GM12878 (cell line): ENCODE measurements around the gene DLG4. TPM values are rescaled to one million over a fixed set of nuclear protein-coding genes. Genes with fewer than 3 reads are reported as not detected.

Experiments used
- ATAC-seq: fragments of 200-7000 bp; cut with Tn5 transposase; 3 replicates; pipeline ENCODE4 v1.9.1; 2020; ENCODE audit warnings: mild to moderate bottlenecking, moderate library complexity
- BruUV-seq: library from RNA; stranded (reverse); fragments of 400-500 nt; replicated peaks from 2 replicates; lab custom pipeline; 2021; lab: Mats Ljungman, UMichigan
- CTCF ChIA-PET: fragments of 300-600 bp; sonication (Branson Sonifier 250); formaldehyde crosslinking; extraction: SDS; loops from one replicate; lab custom pipeline; 2021; ENCODE audit warnings: inconsistent platforms; lab: Yijun Ruan, JAX
- POLR2A ChIA-PET: fragments of 350-600 bp; formaldehyde crosslinking; extraction: SDS; loops from one replicate; lab custom pipeline; 2021; ENCODE audit warnings: inconsistent platforms; lab: Charles Lee
- RAD21 ChIA-PET: fragments of 300-600 bp; sonication (Branson Sonifier 250); formaldehyde crosslinking; loops from one replicate; lab custom pipeline; 2023; ENCODE audit warnings: antibody characterized with exemption; ENCODE audit not compliant: unreplicated experiment; lab: Charles Lee
- SMC1A ChIA-PET: fragments of 300-600 bp; sonication (Branson Sonifier 250); formaldehyde crosslinking; loops from one replicate; lab custom pipeline; 2023; ENCODE audit not compliant: unreplicated experiment, uncharacterized antibody; lab: Charles Lee
- DNase-seq: peaks from one replicate; pipeline ENCODE4 v3.0.0-alpha.2; 2011; ENCODE audit warnings: low read depth, low spot score
- FAIRE-seq: peaks from 3 replicates; lab custom pipeline; 2011; peaks lifted over from hg19 to GRCh38; lab: Jason Lieb, UNC
- H2AFZ ChIP-seq: 2 replicates; pipeline ENCODE4 v1.6.0; 2011; ENCODE audit warnings: low read depth, low read length, control low read depth; ENCODE audit not compliant: control insufficient read depth
- H3K27ac ChIP-seq: 2 replicates; pipeline ENCODE4 v1.5.1; 2011; ENCODE audit warnings: control low read depth; ENCODE audit not compliant: control insufficient read depth, insufficient read depth
- H3K27me3 ChIP-seq, 2 experiments: replicated peaks in 1 of 2; 2 replicates each; pipeline versions ENCODE4 v1.6.0 to v1.6.1; 2011; ENCODE audit warnings: low read length in 1 of 2; ENCODE audit not compliant: control insufficient read depth in 2 of 2, insufficient read depth in 2 of 2
- H3K36me3 ChIP-seq, 2 experiments: 2 replicates each; pipeline ENCODE4 v1.5.1; 2011; ENCODE audit warnings: low read length in 1 of 2; ENCODE audit not compliant: control insufficient read depth in 2 of 2, insufficient read depth in 2 of 2
- H3K4me1 ChIP-seq: 2 replicates; pipeline ENCODE4 v1.6.1; 2011; ENCODE audit warnings: mild to moderate bottlenecking, low read length, moderate library complexity, mixed read lengths; ENCODE audit not compliant: control insufficient read depth, insufficient read depth
- H3K4me2 ChIP-seq: 2 replicates; pipeline ENCODE4 v1.6.0; 2011; ENCODE audit warnings: control low read depth; ENCODE audit not compliant: control insufficient read depth, insufficient read depth
- H3K4me3 ChIP-seq: fragments of 200-600 bp; sonication (generic); 2 replicates; pipeline ENCODE4 v1.5.1; 2016
- H3K79me2 ChIP-seq: 2 replicates; pipeline ENCODE4 v1.6.0; 2011; ENCODE audit warnings: low read length; ENCODE audit not compliant: control insufficient read depth, insufficient read depth
- H3K9ac ChIP-seq: 2 replicates; pipeline ENCODE4 v1.8.0; 2011; ENCODE audit warnings: low read length, control low read depth, mixed read lengths; ENCODE audit not compliant: control insufficient read depth, insufficient read depth
- H3K9me3 ChIP-seq: replicated peaks from 3 replicates; pipeline ENCODE4 v1.5.1; 2011; ENCODE audit warnings: mild to moderate bottlenecking, low read length; ENCODE audit not compliant: control insufficient read depth, insufficient read depth
- H4K20me1 ChIP-seq: 2 replicates; pipeline ENCODE4 v1.6.0; 2011; ENCODE audit not compliant: control insufficient read depth, insufficient read depth
- CBX5 ChIP-seq: sonication (generic); IDR thresholded peaks from 2 replicates; pipeline ENCODE4 v1.6.1; 2016; ENCODE audit warnings: low read depth, moderate library complexity, mild to moderate bottlenecking, inconsistent platforms
- CREM ChIP-seq: IDR thresholded peaks from 2 replicates; pipeline ENCODE4 v1.6.1; 2014; ENCODE audit warnings: antibody characterized with exemption, low read depth
- EGR1 ChIP-seq, 2 experiments: IDR thresholded peaks; 1 replicate in 1 of 2; 2 replicates in 1 of 2; pipeline ENCODE4 v1.6.1; 2011 to 2012; ENCODE audit warnings: low read depth in 2 of 2, low read length in 2 of 2, borderline replicate concordance in 1 of 2, mild to moderate bottlenecking in 1 of 2, moderate library complexity in 1 of 2
- EP300 ChIP-seq, 2 experiments: fragments of 150-350 bp in 1 of 2; IDR thresholded peaks; 2 replicates each; pipeline ENCODE4 v1.6.1; 2011 to 2012; ENCODE audit warnings: low read depth in 2 of 2, low read length in 2 of 2, borderline replicate concordance in 1 of 2, improper control_type of control experiment in 1 of 2, inconsistent platforms in 1 of 2; ENCODE audit not compliant: control insufficient read depth in 1 of 2
- FOS ChIP-seq: IDR thresholded peaks from 3 replicates; pipeline ENCODE4 v1.6.1; 2011; ENCODE audit warnings: borderline replicate concordance; ENCODE audit not compliant: insufficient read length; ENCODE audit errors: extremely low read depth
- GABPA ChIP-seq: IDR thresholded peaks from 2 replicates; pipeline ENCODE4 v1.6.1; 2014; ENCODE audit warnings: antibody characterized with exemption, low read depth, mild to moderate bottlenecking, inconsistent platforms
- GATAD2B ChIP-seq: fragments of 450-650 bp; conservative IDR thresholded peaks from 2 replicates; pipeline ENCODE4 v1.6.1; 2017; ENCODE audit warnings: low read depth, mild to moderate bottlenecking, moderate library complexity
- HDAC2 ChIP-seq: fragments of 200-600 bp; sonication (generic); IDR thresholded peaks from 2 replicates; pipeline ENCODE4 v1.6.1; 2017
- NR2C1 ChIP-seq: fragments of 450-650 bp; IDR thresholded peaks from 2 replicates; pipeline ENCODE4 v1.6.1; 2017; ENCODE audit warnings: antibody characterized with exemption, mild to moderate bottlenecking, moderate library complexity
- POLR2AphosphoS2 ChIP-seq: IDR thresholded peaks from 2 replicates; pipeline ENCODE4 v1.6.1; 2011; ENCODE audit warnings: low read depth, mild to moderate bottlenecking, low read length, improper control_type of control experiment, moderate library complexity
- YY1 ChIP-seq: IDR thresholded peaks from 2 replicates; pipeline ENCODE4 v1.6.1; 2011; ENCODE audit warnings: low read depth, mild to moderate bottlenecking, low read length
- WGBS: methylation state at CpG from one replicate; pipeline ENCODE4 v1.1.6; 2016; ENCODE audit warnings: low lambda C conversion rate; ENCODE audit not compliant: insufficient replicate concordance, insufficient coverage; ENCODE audit errors: missing lambda C conversion rate; 5-methylcytosine and 5-hydroxymethylcytosine counted together
- in situ Hi-C: fragments of 300-500 bp; cut with MboI; formaldehyde crosslinking; loops from 9 replicates; pipeline ENCODE4 v1.14.3; 2018; ENCODE audit warnings: mixed read lengths
- intact Hi-C: fragments of 100-400 bp; cut with micrococcal nuclease; formaldehyde crosslinking; loops from one replicate; pipeline ENCODE4 v1.14.2; 2022; ENCODE audit not compliant: unreplicated experiment
- polyA plus RNA-seq, 11 experiments: library from polyadenylated mRNA; depleted of rRNA in 4 of 11; unstranded in 6 of 11; stranded (reverse) in 5 of 11; fragments of >200 nt; fragmentation: Nextera tagmentation in 4 of 11; fragmentation: Illumina TruSeq in 1 of 11; extraction: Ambion mirVana in 4 of 11; extraction: Trizol in 1 of 11; gene quantifications; 1 replicate in 1 of 11; 2 replicates in 10 of 11; pipeline versions ENCODE4 v1.2.1 to v1.2.3, GENCODE V29; 2011 to 2016; ENCODE audit warnings: inconsistent platforms in 2 of 11, missing spikeins in 2 of 11, low read depth in 1 of 11
- total RNA-seq, 4 experiments: library from RNA; depleted of rRNA in 3 of 4; stranded (reverse); fragments of >200 nt in 3 of 4; fragmentation: Illumina TruSeq in 1 of 4; extraction: Trizol in 1 of 4; gene quantifications; 2 replicates each; pipeline versions ENCODE4 v1.2.1 to v1.2.3, GENCODE V29; 2013 to 2021
- TF ChIP-seq, protein P1 (sequence below): fragments of 150-350 bp; IDR thresholded peaks from 2 replicates; pipeline ENCODE4 v1.6.1; 2016; ENCODE audit warnings: low read depth, low read length

Gene DLG4
- total and polyA plus RNA-seq, 10 of the 15 experiments (the other 5 are each of a cell fraction or from before 2014, with no cell fraction given) = 0.07 to 4.1 (median 1.3) TPM

DNA sequence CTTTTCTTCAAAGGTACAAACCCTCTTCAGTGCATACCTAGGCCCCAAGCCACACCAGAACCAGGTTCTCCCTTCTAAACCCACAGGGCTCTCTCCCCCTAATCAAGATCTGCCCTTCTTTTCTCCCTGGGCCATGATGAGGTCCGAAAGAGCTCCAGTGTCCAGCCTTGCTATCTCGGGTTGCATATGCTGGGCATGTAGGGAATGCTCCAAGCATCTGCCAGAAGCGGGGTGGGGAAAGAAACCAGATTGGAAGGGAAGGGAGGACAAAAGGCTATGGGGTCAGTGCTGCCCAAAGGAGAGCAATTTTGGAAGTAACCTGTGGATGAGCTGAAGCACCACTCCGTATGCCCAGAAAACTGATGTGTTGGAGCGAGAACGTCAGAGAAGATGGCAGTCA is 29.6 kb upstream of the DLG4 start:
- intact Hi-C loops = no loop called here
- BruUV-seq = no TSS peak
- H3K27ac ChIP-seq = peak overlapping the region; percentile 87

DNA sequence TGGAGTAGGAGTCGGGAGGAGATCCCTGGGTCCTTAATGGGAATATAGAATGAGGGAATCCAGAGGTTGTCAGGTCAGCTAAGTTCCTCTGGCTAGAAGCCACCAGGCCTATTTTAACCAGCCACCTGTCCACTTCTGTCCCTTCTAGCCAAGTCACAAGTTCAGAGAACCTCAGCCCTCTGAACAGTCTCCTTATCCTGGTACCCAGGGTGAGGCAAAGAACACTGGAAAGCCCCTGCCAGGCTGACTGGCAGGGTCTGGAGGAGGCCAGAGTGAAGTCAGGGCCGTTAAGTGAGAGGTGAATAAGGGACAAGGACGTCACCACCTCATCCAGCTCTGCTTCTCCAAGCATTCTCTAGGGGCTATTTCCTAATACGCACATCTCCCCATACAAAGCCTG is 29.2 kb upstream of the DLG4 start:
- 64% methylated on average over 4 of the region's 4 CpGs for WGBS
- RAD21 ChIA-PET = interaction anchor here (1.2 kb wide), 2 partner anchors 8 to 634 kb away, joined by 3 to 9 read pairs; no protein-coding TSS in a partner anchor
- Histone ChIP-seq H3K27me3 (no peaks in the 10 kb centered on the region), H3K9me3 (no peaks in the 10 kb centered on the region), H2AFZ (no peak overlapping the region), H3K36me3 (peaks cover 8 to 19% of the 10 kb centered on the region in 2 experiments; a peak in 3 of 4 replicates), H4K20me1 (no peaks in the 10 kb centered on the region), H3K79me2 (peaks cover 60% of the 10 kb centered on the region), H3K4me1 (peaks cover 10% of the 10 kb centered on the region), H3K4me2 (peak overlapping the region; percentile 89), H3K27ac (peak overlapping the region; percentile 87), H3K9ac (peak overlapping the region; percentile 91), H3K4me3 (peak overlapping the region; percentile 90)
- no peak for DNase-seq
- ATAC-seq = no peak
- CTCF ChIA-PET = interaction anchor here (1.0 to 3.2 kb wide), 4 partner anchors 9 to 49 kb away, joined by 3 to 18 read pairs (median 8); partner anchors contain the start of genes ACADVL, DLG4 and PHF23
- BruUV-seq = no TSS peak
- in situ Hi-C loops = no loop called here
- intact Hi-C loops = no loop called here
- SMC1A ChIA-PET = interaction anchor here (1.2 to 3.6 kb wide), 3 partner anchors 8 to 28 kb away, joined by 5 to 26 read pairs (median 16); partner anchors contain the start of genes ACADVL, GABARAP and PHF23
- no peak for FAIRE-seq
- POLR2A ChIA-PET = interaction anchor here (1.1 to 4.4 kb wide), 5 partner anchors 9 to 81 kb away, joined by 4 to 99 read pairs (median 7); partner anchors contain the start of genes ACADVL, DLG4, DVL2 and GABARAP
- no peak for TF ChIP-seq CBX5
- TF ChIP-seq GATAD2B = no peak
- TF ChIP-seq FOS = no peak
- TF ChIP-seq NR2C1 = no peak
- TF ChIP-seq, protein P1, sequence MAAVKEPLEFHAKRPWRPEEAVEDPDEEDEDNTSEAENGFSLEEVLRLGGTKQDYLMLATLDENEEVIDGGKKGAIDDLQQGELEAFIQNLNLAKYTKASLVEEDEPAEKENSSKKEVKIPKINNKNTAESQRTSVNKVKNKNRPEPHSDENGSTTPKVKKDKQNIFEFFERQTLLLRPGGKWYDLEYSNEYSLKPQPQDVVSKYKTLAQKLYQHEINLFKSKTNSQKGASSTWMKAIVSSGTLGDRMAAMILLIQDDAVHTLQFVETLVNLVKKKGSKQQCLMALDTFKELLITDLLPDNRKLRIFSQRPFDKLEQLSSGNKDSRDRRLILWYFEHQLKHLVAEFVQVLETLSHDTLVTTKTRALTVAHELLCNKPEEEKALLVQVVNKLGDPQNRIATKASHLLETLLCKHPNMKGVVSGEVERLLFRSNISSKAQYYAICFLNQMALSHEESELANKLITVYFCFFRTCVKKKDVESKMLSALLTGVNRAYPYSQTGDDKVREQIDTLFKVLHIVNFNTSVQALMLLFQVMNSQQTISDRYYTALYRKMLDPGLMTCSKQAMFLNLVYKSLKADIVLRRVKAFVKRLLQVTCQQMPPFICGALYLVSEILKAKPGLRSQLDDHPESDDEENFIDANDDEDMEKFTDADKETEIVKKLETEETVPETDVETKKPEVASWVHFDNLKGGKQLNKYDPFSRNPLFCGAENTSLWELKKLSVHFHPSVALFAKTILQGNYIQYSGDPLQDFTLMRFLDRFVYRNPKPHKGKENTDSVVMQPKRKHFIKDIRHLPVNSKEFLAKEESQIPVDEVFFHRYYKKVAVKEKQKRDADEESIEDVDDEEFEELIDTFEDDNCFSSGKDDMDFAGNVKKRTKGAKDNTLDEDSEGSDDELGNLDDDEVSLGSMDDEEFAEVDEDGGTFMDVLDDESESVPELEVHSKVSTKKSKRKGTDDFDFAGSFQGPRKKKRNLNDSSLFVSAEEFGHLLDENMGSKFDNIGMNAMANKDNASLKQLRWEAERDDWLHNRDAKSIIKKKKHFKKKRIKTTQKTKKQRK = no peak
- no peak for TF ChIP-seq GABPA
- TF ChIP-seq EP300 (IDR thresholded peaks at IDR 0.05; ENCODE audit: borderline replicate concordance in 1 of 2, control insufficient read depth in 1 of 2, low read depth in 2 of 2, low read length in 2 of 2) = no peak
- TF ChIP-seq EGR1 (IDR thresholded peaks at IDR 0.05; ENCODE audit: borderline replicate concordance in 1 of 2, low read depth in 2 of 2, low read length in 2 of 2) = no peak
- no peak for TF ChIP-seq HDAC2

More for the DNA sequence above, 29.6 kb upstream of the DLG4 start:
- no peaks in the 10 kb centered on the region for H4K20me1 ChIP-seq
- H3K4me1 ChIP-seq = peaks cover 10% of the 10 kb centered on the region
- H3K79me2 ChIP-seq = peaks cover 60% of the 10 kb centered on the region
- peak overlapping the region; percentile 91 for H3K9ac ChIP-seq
- no peaks in the 10 kb centered on the region for H3K27me3 ChIP-seq
- 70% methylated on average over 6 of the region's 6 CpGs for WGBS
- peaks cover 5 to 16% of the 10 kb centered on the region in 2 experiments; a peak in 3 of 4 replicates for H3K36me3 ChIP-seq
- H3K9me3 ChIP-seq = no peaks in the 10 kb centered on the region
- peak overlapping the region; percentile 89 for H3K4me2 ChIP-seq
- no peak for ATAC-seq
- CTCF ChIA-PET = interaction anchor here (1.0 to 3.2 kb wide), 5 partner anchors 8 to 49 kb away, joined by 3 to 18 read pairs (median 5); partner anchors contain the start of genes ACADVL, DLG4 and PHF23
- SMC1A ChIA-PET = interaction anchor here (0.7 to 3.6 kb wide), 6 partner anchors 8 to 29 kb away, joined by 3 to 26 read pairs (median 4); partner anchors contain the start of genes ACADVL, DVL2, GABARAP and PHF23
- no peak for DNase-seq
- no peak for TF ChIP-seq POLR2AphosphoS2
- TF ChIP-seq CREM = no peak
- no peak for TF ChIP-seq YY1
- POLR2A ChIA-PET = interaction anchor here (1.1 to 4.4 kb wide), 5 partner anchors 10 to 81 kb away, joined by 4 to 99 read pairs (median 7); partner anchors contain the start of genes ACADVL, DLG4, DVL2 and GABARAP
- no peak for FAIRE-seq
- RAD21 ChIA-PET = interaction anchor here (0.7 to 1.4 kb wide), 8 partner anchors 8 to 634 kb away, joined by 3 to 9 read pairs (median 4); partner anchors contain the start of genes ACADVL, DLG4, DVL2 and PHF23
- peak overlapping the region; percentile 90 for H3K4me3 ChIP-seq
- H2AFZ ChIP-seq = no peak overlapping the region
- in situ Hi-C loops = no loop called here
